ENCODE results near the gene CHMP5. TPM values are rescaled to one million over a fixed set of nuclear protein-coding genes. Genes with fewer than 3 reads are reported as not detected.

The CHMP5 gene
- total RNA-seq, 2 donors from 2014 or later, result 81.0 to 106 TPM

GRCh38 chr9:33265211-33265865 lies 489 bp downstream of the CHMP5 start:
- DNase-seq, result peak in 1 of 2 donors; percentile 28
- ATAC-seq, result no peak
- intact Hi-C loops (cut with DNase I, micrococcal nuclease), result no loop called here

DNA sequence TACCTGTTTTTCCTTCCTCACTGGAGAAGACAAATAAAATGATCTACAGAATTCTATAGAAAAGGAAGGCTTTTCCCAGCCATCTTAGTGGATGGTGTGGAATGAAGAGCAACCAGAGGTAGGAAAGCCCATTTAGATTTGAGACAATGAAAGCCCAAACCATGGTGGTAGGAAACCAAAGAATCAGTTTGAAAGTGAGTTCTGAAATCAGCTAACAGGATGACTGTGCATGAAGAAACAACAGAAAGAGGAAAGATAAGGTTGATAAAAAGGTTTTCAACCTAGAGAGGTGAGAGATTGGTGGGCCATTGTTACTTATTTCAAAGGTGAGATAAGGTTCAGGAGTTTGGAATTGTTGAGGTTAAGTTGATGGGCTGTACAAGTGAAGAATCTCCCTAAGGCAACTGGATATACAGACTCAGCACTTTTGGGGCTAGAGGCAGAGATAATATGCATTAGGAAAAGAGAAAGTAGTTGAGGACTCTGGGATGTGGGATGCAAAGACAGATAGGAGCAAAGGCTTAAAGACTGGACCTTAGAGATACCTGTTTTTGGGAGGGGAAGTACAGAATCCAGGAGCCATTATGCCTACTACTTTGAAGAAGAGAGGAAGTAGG lies 2.4 kb downstream of the CHMP5 start:
- ATAC-seq (no peak), DNase-seq (no peak)

DNA sequence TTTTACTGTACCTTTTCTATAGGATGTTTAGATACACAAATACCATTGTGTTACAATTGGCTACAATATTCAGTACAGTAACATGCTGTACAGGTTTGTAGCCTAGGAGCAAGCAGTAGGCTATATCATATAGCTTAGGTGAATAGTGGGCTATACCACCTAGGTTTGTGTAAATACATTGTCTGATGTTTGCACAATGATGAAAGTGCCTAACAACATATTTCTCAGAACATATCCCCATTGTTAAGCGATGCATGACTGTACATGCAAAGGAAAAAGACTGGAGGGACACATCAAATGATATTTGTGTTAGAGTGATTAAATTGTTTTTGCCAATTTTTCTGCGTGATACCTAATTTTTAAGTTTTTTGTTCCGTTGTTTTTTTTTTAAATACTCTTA lies 5.3 kb downstream of the CHMP5 start:
- intact Hi-C loops (cut with DNase I, micrococcal nuclease), result no loop called here
- DNase-seq (no peak), ATAC-seq (no peak)

More for the DNA sequence above, 2.4 kb downstream of the CHMP5 start:
- intact Hi-C loops (cut with DNase I, micrococcal nuclease), result no loop called here

- peak; percentile 96 for ATAC-seq
- peak; percentile 23 to 64 for DNase-seq
- intact Hi-C loops (cut with DNase I, micrococcal nuclease), result no loop called here
Measured at GRCh38 chr9:33272061-33272460, 7.2 kb downstream of the CHMP5 start.

DNA sequence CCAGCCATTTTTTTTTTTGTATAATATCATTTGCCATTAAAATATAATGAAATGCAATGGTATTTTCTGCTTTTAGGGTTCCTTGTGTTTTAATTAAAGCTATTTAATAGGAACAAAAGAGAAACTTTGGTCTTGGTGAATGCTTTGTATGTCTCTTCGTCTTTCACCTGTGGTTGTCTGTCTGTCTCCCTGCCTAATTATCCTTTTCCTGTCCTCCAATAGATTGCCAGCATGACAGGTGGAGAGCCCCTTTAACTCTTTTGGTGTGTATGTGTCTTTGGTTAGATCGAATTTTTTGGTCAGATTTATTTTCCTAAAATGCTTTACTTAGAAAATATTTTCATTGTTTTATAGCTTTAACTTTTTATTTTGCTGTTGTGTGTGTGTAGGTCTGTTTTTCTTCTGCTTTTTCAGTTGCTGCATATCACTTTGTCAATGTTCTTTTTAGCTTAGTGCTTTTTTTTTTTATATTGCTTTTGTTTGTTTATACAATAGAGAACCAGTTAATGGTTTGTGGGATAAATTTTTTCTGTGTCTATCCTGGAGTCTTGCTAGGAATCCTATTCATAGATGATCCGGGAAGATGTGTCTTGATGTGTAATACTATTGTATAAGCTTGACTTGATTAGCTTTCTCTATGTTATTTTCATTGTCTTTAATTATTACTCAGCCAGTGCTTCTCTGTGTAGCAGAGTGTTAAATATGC lies 8.6 kb downstream of the CHMP5 start:
- no peak for DNase-seq
- no peak for ATAC-seq
- intact Hi-C loops (cut with DNase I, micrococcal nuclease), result no loop called here

DNA sequence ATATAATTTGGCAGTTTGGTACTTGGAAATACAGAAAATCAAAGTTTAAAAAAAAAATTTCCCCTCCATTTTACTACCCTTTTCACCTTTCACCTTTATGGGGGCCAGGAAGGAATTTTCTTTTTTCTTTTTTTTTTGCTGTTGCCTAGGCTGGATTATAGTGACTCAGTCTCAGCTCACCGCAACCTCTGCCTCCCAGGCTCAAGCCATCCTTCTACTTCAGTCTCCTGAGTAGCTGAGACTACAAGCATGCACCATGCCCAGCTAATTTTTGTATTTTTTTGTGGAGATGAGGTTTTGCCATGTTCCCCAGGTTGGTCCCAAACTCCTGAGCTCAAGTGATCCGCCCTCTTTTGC lies 9.1 kb downstream of the CHMP5 start:
- ATAC-seq (no peak), DNase-seq (no peak)
- intact Hi-C loops (cut with DNase I, micrococcal nuclease), result no loop called here

- intact Hi-C loops (cut with DNase I, micrococcal nuclease), result no loop called here
- no peak for DNase-seq
- ATAC-seq, result no peak
Measured at GRCh38 chr9:33277484-33277883, 12.6 kb downstream of the CHMP5 start.

GRCh38 chr9:33285502-33285901 lies 20.7 kb downstream of the CHMP5 start:
- intact Hi-C loops (cut with DNase I, micrococcal nuclease), result no loop called here
- DNase-seq, result no peak
- ATAC-seq, result no peak

DNA sequence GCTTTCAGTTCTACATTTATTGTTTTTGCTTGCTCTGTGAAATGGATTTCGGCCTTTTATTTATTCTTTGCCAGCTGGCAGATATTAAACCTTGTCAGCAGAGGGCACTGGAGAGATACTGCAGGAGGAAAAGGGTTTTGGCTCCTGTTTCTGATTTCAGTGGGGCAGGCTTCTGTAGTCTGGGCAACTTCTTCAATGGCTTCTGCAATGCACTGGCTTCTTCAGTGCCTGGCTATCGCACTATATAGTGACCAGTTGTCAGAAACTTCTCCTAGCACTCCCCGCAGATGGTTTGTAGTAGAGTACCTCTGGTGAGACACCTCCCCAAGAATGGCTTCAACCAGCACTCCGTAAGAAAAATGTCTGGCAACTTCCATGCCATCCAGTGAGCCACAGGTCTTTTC lies 22.2 kb downstream of the CHMP5 start:
- intact Hi-C loops (cut with DNase I, micrococcal nuclease), result no loop called here
- DNase-seq (peak; percentile 37 to 50), ATAC-seq (peak; percentile 17)

GRCh38 chr9:33288235-33288634 lies 23.4 kb downstream of the CHMP5 start:
- ATAC-seq (no peak), DNase-seq (no peak)
- intact Hi-C loops (cut with DNase I, micrococcal nuclease), result no loop called here

DNA sequence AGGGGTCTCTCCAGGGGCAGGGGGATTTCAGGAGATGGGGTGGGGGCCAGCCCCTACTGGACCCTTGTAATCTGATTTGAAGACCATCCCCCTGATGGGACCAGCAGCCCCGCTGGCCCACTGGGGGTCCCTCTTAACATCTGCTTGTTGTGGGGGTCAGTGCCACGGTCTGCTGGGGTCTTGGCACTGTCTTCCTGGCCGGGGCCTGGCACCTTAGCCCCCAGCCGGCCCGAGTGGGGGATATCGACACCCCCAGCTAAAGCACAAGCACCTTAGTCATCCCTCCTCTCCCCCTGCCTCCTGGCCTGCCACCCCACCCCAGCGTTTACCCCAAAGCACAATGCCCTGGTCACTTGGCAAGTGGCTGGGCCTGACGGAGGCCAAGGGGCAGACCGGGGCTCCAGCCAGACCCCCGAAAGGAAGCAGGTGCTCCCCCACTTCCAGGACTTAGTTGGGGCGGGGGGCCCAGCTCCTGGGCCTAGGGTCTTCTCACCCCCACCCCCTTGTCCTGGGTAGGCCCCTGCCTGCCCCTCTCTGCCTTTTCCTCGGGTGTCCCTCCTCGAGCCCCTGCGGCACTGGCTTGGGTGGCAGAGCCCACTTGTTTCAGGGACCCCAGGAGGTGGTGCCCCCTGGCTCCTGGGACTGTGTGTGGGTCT lies 24.1 kb downstream of the CHMP5 start:
- ATAC-seq, result no peak
- no peak for DNase-seq
- intact Hi-C loops (cut with DNase I, micrococcal nuclease), result no loop called here

GRCh38 chr9:33289496-33289895 lies 24.6 kb downstream of the CHMP5 start:
- ATAC-seq (peak; percentile 0), DNase-seq (peak in 1 of 2 donors; percentile 33)
- intact Hi-C loops (cut with DNase I, micrococcal nuclease), result no loop called here

- peak; percentile 18 for ATAC-seq
Measured at GRCh38 chr9:33289936-33290246, 25.0 kb downstream of the CHMP5 start.

GRCh38 chr9:33290247-33291030 lies 25.6 kb downstream of the CHMP5 start, which contains the start of gene NFX1:
TSS of gene NFX1 (plus strand) at chr9:33290516. CDS start at chr9:33290573, 57 bp downstream.
- ATAC-seq, result peak; percentile 88
- intact Hi-C loops (cut with DNase I, micrococcal nuclease), result no loop called here
- peak; percentile 97 to 98 for DNase-seq

More at GRCh38 chr9:33289936-33290246, 25.0 kb downstream of the CHMP5 start:
- intact Hi-C loops (cut with DNase I, micrococcal nuclease), result no loop called here
- DNase-seq, result no peak

DNA sequence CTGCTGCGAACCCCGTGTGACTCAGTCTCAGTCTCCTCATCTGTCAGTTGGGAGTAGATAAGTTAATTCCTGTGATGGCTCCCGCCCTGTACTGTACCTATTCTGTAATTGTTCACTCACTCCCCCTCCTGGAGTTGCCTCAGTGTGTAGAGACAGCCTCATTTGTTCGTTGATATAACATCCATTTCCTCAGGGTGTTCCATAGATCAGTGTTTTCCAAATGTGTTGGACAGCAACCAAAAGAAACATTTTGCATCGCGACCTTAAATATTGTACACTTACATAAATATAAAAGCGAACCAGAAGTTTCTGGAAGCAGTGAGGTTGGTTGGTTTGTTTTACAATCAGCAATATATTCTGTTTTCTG lies 26.2 kb downstream of the CHMP5 start:
- DNase-seq (no peak), ATAC-seq (no peak)
- intact Hi-C loops (cut with DNase I, micrococcal nuclease), result no loop called here

- DNase-seq (no peak), ATAC-seq (no peak)
- intact Hi-C loops (cut with DNase I, micrococcal nuclease), result no loop called here
Measured at GRCh38 chr9:33291901-33292300, 27.1 kb downstream of the CHMP5 start.

- no peak for ATAC-seq
- no peak for DNase-seq
- intact Hi-C loops (cut with DNase I, micrococcal nuclease), result no loop called here
Measured at GRCh38 chr9:33293782-33294181, 28.9 kb downstream of the CHMP5 start.

DNA sequence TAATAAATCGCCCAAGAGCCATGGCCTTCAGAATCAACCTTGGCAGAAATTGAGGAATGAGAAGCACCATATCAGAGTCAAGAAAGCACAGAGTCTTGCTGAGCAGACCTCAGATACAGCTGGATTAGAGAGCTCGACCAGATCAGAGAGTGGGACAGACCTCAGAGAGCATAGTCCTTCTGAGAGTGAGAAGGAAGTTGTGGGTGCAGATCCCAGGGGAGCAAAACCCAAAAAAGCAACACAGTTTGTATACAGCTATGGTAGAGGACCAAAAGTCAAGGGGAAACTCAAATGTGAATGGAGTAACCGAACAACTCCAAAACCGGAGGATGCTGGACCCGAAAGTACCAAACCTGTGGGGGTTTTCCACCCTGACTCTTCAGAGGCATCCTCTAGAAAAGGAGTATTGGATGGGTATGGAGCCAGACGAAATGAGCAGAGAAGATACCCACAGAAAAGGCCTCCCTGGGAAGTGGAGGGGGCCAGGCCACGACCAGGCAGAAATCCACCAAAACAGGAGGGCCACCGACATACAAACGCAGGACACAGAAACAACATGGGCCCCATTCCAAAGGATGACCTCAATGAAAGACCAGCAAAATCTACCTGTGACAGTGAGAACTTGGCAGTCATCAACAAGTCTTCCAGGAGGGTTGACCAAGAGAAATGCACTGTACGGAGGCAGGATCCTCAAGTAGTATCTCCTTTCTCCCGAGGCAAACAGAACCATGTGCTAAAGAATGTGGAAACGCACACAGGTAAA lies 30.0 kb downstream of the CHMP5 start:
- DNase-seq (no peak), ATAC-seq (no peak)
- intact Hi-C loops (cut with DNase I, micrococcal nuclease), result no loop called here
